Measurements from ENCODE around the gene PKP2.
"Not testable (repeated sequence)": the region's sequence is repeated elsewhere in the genome, so short reads cannot be mapped to it uniquely, and the experiment has no call there.

PKP2 gene

GRCh38 chr12:32868885-32869284, 27.7 kb downstream of the PKP2 start:
- Histone ChIP-seq H3K36me3 (ENCODE audit: insufficient read depth, low read length) (no peaks in the 10 kb centered on the region), H3K4me3 (ENCODE audit: low read depth, low read length, poor library complexity, severe bottlenecking) (no peak overlapping the region), H3K9ac (ENCODE audit: low read length) (no peak overlapping the region), H3K9me2 (ENCODE audit: low read depth, low read length) (no peaks in the 10 kb centered on the region), H3K9me3 (ENCODE audit: low read length) (no peaks in the 10 kb centered on the region), H3F3A (ENCODE audit: insufficient read depth, low read length) (no peaks in the 10 kb centered on the region), H3K79me2 (ENCODE audit: insufficient read depth, low read length) (no peaks in the 10 kb centered on the region), H3K4me2 (ENCODE audit: low read length) (no peak overlapping the region), H3K27me3 (ENCODE audit: insufficient read depth, low read length) (no peaks in the 10 kb centered on the region), H2AFZ (ENCODE audit: low read length) (no peak overlapping the region), H3K4me1 (ENCODE audit: insufficient read depth, low read length, severe bottlenecking) (no peaks in the 10 kb centered on the region), H4K20me1 (ENCODE audit: insufficient read depth, low read length) (no peaks in the 10 kb centered on the region), H3K27ac (ENCODE audit: low read depth, low read length, poor library complexity, severe bottlenecking) (no peak overlapping the region)
- no peak for TF ChIP-seq EZH2 (IDR thresholded peaks at IDR 0.05; ENCODE audit: borderline replicate concordance, low read length)
- TF ChIP-seq, protein P1, sequence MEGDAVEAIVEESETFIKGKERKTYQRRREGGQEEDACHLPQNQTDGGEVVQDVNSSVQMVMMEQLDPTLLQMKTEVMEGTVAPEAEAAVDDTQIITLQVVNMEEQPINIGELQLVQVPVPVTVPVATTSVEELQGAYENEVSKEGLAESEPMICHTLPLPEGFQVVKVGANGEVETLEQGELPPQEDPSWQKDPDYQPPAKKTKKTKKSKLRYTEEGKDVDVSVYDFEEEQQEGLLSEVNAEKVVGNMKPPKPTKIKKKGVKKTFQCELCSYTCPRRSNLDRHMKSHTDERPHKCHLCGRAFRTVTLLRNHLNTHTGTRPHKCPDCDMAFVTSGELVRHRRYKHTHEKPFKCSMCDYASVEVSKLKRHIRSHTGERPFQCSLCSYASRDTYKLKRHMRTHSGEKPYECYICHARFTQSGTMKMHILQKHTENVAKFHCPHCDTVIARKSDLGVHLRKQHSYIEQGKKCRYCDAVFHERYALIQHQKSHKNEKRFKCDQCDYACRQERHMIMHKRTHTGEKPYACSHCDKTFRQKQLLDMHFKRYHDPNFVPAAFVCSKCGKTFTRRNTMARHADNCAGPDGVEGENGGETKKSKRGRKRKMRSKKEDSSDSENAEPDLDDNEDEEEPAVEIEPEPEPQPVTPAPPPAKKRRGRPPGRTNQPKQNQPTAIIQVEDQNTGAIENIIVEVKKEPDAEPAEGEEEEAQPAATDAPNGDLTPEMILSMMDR (IDR thresholded peaks at IDR 0.05; ENCODE audit: low read length) = no peak

DNA sequence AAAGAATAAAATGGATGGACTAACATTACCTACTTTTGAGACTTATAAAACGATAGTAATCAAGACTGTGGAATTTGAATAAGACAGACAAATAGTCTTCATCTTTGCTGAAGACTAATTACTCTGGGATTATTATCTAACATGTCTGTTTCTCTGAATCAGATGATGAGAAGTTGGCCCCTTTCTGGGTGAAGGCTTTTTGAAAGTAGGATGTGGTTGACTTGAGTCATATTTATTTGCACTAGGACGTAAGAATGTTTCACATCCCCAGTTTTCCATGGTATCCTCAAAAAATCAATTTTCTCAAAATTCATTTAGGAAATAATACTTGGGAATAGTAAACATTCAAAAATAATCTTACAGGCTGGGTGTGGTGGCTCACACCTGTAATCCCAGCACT, 31.8 kb downstream of the PKP2 start:
- Histone ChIP-seq H4K20me1 (ENCODE audit: insufficient read depth, low read length) (no peaks in the 10 kb centered on the region), H3K9me3 (ENCODE audit: low read length) (no peaks in the 10 kb centered on the region), H3K4me2 (ENCODE audit: low read length) (no peak overlapping the region), H3K27ac (ENCODE audit: low read depth, low read length, poor library complexity, severe bottlenecking) (no peak overlapping the region), H3K9ac (ENCODE audit: low read length) (no peak overlapping the region), H3K79me2 (ENCODE audit: insufficient read depth, low read length) (no peaks in the 10 kb centered on the region), H3K4me3 (ENCODE audit: low read depth, low read length, poor library complexity, severe bottlenecking) (no peak overlapping the region), H2AFZ (ENCODE audit: low read length) (no peak overlapping the region), H3K27me3 (ENCODE audit: insufficient read depth, low read length) (no peaks in the 10 kb centered on the region), H3K36me3 (ENCODE audit: insufficient read depth, low read length) (no peaks in the 10 kb centered on the region), H3K4me1 (ENCODE audit: insufficient read depth, low read length, severe bottlenecking) (no peaks in the 10 kb centered on the region), H3K9me2 (ENCODE audit: low read depth, low read length) (no peaks in the 10 kb centered on the region), H3F3A (ENCODE audit: insufficient read depth, low read length) (no peaks in the 10 kb centered on the region)
- TF ChIP-seq, protein P1 (IDR thresholded peaks at IDR 0.05; ENCODE audit: low read length) = no peak
- TF ChIP-seq EZH2 (IDR thresholded peaks at IDR 0.05; ENCODE audit: borderline replicate concordance, low read length) = no peak

- Histone ChIP-seq H3K4me2 (ENCODE audit: low read length) (no peak overlapping the region), H3K9me2 (ENCODE audit: low read depth, low read length) (no peaks in the 10 kb centered on the region), H3K9ac (ENCODE audit: low read length) (no peak overlapping the region), H3K27ac (ENCODE audit: low read depth, low read length, poor library complexity, severe bottlenecking) (no peak overlapping the region), H3K79me2 (ENCODE audit: insufficient read depth, low read length) (no peaks in the 10 kb centered on the region), H4K20me1 (ENCODE audit: insufficient read depth, low read length) (no peaks in the 10 kb centered on the region), H3K4me3 (ENCODE audit: low read depth, low read length, poor library complexity, severe bottlenecking) (no peak overlapping the region), H3K4me1 (ENCODE audit: insufficient read depth, low read length, severe bottlenecking) (no peaks in the 10 kb centered on the region), H3F3A (ENCODE audit: insufficient read depth, low read length) (no peaks in the 10 kb centered on the region), H2AFZ (ENCODE audit: low read length) (no peak overlapping the region), H3K9me3 (ENCODE audit: low read length) (no peaks in the 10 kb centered on the region), H3K36me3 (ENCODE audit: insufficient read depth, low read length) (no peaks in the 10 kb centered on the region), H3K27me3 (ENCODE audit: insufficient read depth, low read length) (no peaks in the 10 kb centered on the region)
- no peak for TF ChIP-seq EZH2 (IDR thresholded peaks at IDR 0.05; ENCODE audit: borderline replicate concordance, low read length)
- TF ChIP-seq, protein P1 (IDR thresholded peaks at IDR 0.05; ENCODE audit: low read length) = no peak
Observed at GRCh38 chr12:32863128-32863527, 33.4 kb downstream of the PKP2 start.

DNA sequence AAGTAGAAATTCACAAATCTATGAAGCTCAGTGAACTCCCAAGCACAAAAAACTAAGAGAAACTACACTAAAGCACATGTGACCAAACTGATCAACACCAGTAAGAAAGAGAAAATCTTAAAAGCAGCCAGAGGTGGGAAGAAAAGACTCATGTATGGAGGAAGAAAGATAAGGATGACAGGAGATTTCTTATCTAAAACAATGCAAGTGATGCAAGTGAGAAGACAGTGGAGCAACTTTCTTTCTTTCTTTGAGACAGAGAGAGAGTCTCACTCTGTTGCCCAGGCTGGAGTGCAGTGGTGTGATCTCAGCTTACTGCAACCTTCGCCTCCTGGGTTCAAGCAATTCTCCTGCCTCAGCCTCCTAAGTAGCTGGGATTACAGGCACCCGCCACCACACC, 34.9 kb downstream of the PKP2 start:
- not testable (repeated sequence) for H3K9me3 ChIP-seq (ENCODE audit: low read length); H3K9me2 ChIP-seq (ENCODE audit: low read depth, low read length); H3K4me3 ChIP-seq (ENCODE audit: low read depth, low read length, poor library complexity, severe bottlenecking); H3K79me2 ChIP-seq (ENCODE audit: insufficient read depth, low read length); H3K9ac ChIP-seq (ENCODE audit: low read length); H2AFZ ChIP-seq (ENCODE audit: low read length); H3K4me2 ChIP-seq (ENCODE audit: low read length); H3K27ac ChIP-seq (ENCODE audit: low read depth, low read length, poor library complexity, severe bottlenecking); H4K20me1 ChIP-seq (ENCODE audit: insufficient read depth, low read length); H3K4me1 ChIP-seq (ENCODE audit: insufficient read depth, low read length, severe bottlenecking); H3K27me3 ChIP-seq (ENCODE audit: insufficient read depth, low read length); H3K36me3 ChIP-seq (ENCODE audit: insufficient read depth, low read length); H3F3A ChIP-seq (ENCODE audit: insufficient read depth, low read length)
